Duodenal mucosa (tissue), 2 donors: ENCODE measurements around the gene TRPV4.

Experiments used
- H3K27ac ChIP-seq: one replicate; pipeline ENCODE4 v1.7.0; 2013; ENCODE audit warnings: low read depth, low read length
- H3K27me3 ChIP-seq, 2 donors: one replicate each; pipeline ENCODE4 v1.7.0; 2013; ENCODE audit warnings: low read length in 2 of 2, control low read depth in 1 of 2; ENCODE audit not compliant: insufficient read depth in 2 of 2, control insufficient read depth in 1 of 2
- H3K36me3 ChIP-seq, 2 donors: one replicate each; pipeline ENCODE4 v1.7.0; 2013; ENCODE audit warnings: low read length in 2 of 2, control low read depth in 1 of 2; ENCODE audit not compliant: insufficient read depth in 2 of 2, control insufficient read depth in 1 of 2
- H3K4me1 ChIP-seq, 2 donors: one replicate each; pipeline ENCODE4 v1.7.0; 2013; ENCODE audit warnings: low read length in 2 of 2, control low read depth in 1 of 2; ENCODE audit not compliant: insufficient read depth in 2 of 2, control insufficient read depth in 1 of 2
- H3K4me3 ChIP-seq, 2 donors: one replicate each; pipeline ENCODE4 v1.7.0; 2013; ENCODE audit warnings: low read length in 2 of 2, low read depth in 1 of 2
- H3K9ac ChIP-seq, 2 donors: one replicate each; pipeline ENCODE4 v1.7.0; 2013; ENCODE audit warnings: low read length in 2 of 2, low read depth in 1 of 2
- H3K9me3 ChIP-seq, 2 donors: one replicate each; pipeline ENCODE4 v1.7.0; 2013; ENCODE audit warnings: low read length in 2 of 2, control low read depth in 1 of 2; ENCODE audit not compliant: control insufficient read depth in 1 of 2

TRPV4 gene

GRCh38 chr12:109758426-109759420 is 74.5 kb downstream of the TRPV4 start:
- H3K9me3 ChIP-seq, result peaks cover 12 to 22% of the 10 kb centered on the region in 2 donors
- H3K4me1 ChIP-seq, result peaks cover 4 to 9% of the 10 kb centered on the region in 2 donors
- no peaks in the 10 kb centered on the region for H3K36me3 ChIP-seq
- no peak overlapping the region for H3K27ac ChIP-seq
- H3K27me3 ChIP-seq, result no peaks in the 10 kb centered on the region
- H3K4me3 ChIP-seq, result no peak overlapping the region
- no peak overlapping the region for H3K9ac ChIP-seq

DNA sequence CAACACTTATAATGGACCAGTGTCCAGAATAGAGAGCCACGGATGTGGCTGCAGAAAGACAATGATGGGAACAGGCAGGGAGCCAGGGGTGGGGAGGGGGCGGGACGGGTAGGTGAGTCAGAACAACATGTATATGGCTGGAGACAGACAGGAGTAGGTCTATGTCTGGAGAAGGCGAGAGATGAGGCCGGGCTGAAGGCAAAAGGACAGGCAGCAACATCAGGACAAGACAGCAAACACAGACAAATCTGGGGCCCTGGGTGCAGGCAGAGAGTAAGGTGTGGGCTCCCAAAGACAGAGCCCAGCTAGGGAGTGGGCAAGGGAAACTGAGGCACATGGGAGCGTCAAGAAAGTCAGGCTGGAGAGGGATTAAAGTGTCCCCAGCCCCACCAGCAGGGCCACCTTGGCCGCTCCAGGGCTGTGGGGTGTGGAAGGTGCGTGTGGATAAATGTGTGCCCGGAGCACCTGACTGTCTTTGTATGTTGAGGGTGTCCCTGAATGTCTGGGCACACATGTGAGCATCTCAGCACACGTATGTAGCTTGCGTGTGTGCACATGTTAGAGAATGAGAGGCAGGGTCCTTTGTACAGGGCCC is 75.4 kb downstream of the TRPV4 start:
- Histone ChIP-seq H3K27me3 (no peaks in the 10 kb centered on the region), H3K36me3 (no peaks in the 10 kb centered on the region), H3K4me1 (peaks cover 5 to 9% of the 10 kb centered on the region in 2 donors), H3K9ac (no peak overlapping the region), H3K9me3 (peaks cover 6 to 15% of the 10 kb centered on the region in 2 donors), H3K27ac (no peak overlapping the region), H3K4me3 (no peak overlapping the region)

GRCh38 chr12:109756457-109756856 is 76.7 kb downstream of the TRPV4 start:
- Histone ChIP-seq H3K9me3 (peaks cover 6 to 15% of the 10 kb centered on the region in 2 donors), H3K9ac (no peak overlapping the region), H3K4me1 (peaks cover 18 to 22% of the 10 kb centered on the region in 2 donors), H3K4me3 (no peak overlapping the region), H3K27ac (no peak overlapping the region), H3K36me3 (no peaks in the 10 kb centered on the region), H3K27me3 (no peaks in the 10 kb centered on the region)

- H3K9me3 ChIP-seq, result peaks cover 6 to 15% of the 10 kb centered on the region in 2 donors
- H3K9ac ChIP-seq, result no peak overlapping the region
- peaks cover 13 to 15% of the 10 kb centered on the region in 2 donors for H3K4me1 ChIP-seq
- H3K4me3 ChIP-seq, result no peak overlapping the region
- no peaks in the 10 kb centered on the region for H3K36me3 ChIP-seq
- H3K27ac ChIP-seq, result no peak overlapping the region
- no peaks in the 10 kb centered on the region for H3K27me3 ChIP-seq
These were observed 79.2 kb downstream of the TRPV4 start for GRCh38 chr12:109753959-109754358.

DNA sequence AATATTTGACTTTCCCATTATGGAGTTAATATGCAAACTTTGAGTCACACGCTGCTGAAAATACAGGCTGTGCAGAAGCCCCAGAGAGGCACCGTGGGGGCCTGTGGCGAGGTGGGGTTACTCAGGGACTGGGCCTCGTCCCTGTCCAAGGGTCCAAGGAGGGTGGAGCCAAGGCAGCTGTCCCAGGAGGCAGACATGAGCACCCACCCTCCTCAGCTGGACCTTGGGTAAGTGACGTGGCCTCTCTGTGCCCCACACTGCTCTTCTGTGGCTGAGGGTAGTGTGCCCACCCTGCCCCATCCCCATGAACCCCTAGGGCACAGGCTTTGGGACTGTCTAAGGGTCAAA is 80.2 kb downstream of the TRPV4 start:
- H3K4me1 ChIP-seq, result peaks cover 13 to 15% of the 10 kb centered on the region in 2 donors
- no peaks in the 10 kb centered on the region for H3K36me3 ChIP-seq
- no peak overlapping the region for H3K9ac ChIP-seq
- no peaks in the 10 kb centered on the region for H3K27me3 ChIP-seq
- no peak overlapping the region for H3K4me3 ChIP-seq
- H3K27ac ChIP-seq, result no peak overlapping the region
- H3K9me3 ChIP-seq, result peaks cover 6 to 15% of the 10 kb centered on the region in 2 donors

DNA sequence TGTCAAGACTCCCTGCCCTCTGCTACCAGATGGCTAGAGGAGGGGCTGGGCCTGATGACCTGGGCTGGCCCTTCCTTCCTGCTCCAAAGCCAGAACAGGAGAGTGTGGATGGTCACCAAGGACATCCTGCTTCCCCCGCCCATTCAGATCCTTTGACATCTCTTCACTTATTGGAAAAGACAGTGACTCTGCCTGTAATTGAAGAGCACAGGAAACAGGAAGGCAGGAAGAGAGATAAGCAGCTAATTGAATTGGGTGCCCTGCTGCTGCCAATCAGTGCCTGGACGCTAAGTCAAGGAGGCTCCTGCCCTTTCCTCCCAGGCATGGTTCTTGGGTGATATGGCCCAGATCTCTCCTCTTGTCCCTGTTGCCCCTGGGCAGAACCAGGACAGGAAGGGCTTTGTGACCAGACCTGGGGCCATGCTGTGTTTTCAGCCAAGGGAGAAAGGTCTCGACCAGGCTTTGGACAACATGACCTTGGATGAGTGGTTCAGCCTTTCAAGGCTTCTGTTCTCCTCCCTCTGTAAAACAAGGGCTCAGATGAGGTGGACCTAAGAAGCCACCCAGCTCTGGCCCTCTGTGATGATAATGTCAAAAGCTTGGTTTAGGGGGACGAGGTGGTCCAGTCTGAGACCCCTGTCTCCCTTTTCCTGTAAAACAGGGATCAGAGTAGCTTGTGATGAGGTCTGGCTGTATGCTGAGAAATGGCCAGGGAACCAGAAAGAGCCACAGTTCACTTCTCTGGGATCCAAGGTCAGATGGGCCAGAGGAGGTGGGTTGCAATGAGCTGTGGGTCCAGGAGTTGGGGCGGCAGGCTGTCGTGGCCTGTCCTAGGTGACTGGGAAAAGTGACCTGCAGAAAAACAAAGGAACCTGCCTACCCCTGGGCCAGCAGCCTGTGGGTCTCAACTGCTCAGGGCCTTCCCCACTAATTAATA is 80.8 kb downstream of the TRPV4 start:
- Histone ChIP-seq H3K27ac (no peak overlapping the region), H3K9ac (no peak overlapping the region), H3K9me3 (peaks cover 6 to 15% of the 10 kb centered on the region in 2 donors), H3K27me3 (no peaks in the 10 kb centered on the region), H3K4me3 (no peak overlapping the region), H3K4me1 (peaks cover 13 to 15% of the 10 kb centered on the region in 2 donors), H3K36me3 (no peaks in the 10 kb centered on the region)

DNA sequence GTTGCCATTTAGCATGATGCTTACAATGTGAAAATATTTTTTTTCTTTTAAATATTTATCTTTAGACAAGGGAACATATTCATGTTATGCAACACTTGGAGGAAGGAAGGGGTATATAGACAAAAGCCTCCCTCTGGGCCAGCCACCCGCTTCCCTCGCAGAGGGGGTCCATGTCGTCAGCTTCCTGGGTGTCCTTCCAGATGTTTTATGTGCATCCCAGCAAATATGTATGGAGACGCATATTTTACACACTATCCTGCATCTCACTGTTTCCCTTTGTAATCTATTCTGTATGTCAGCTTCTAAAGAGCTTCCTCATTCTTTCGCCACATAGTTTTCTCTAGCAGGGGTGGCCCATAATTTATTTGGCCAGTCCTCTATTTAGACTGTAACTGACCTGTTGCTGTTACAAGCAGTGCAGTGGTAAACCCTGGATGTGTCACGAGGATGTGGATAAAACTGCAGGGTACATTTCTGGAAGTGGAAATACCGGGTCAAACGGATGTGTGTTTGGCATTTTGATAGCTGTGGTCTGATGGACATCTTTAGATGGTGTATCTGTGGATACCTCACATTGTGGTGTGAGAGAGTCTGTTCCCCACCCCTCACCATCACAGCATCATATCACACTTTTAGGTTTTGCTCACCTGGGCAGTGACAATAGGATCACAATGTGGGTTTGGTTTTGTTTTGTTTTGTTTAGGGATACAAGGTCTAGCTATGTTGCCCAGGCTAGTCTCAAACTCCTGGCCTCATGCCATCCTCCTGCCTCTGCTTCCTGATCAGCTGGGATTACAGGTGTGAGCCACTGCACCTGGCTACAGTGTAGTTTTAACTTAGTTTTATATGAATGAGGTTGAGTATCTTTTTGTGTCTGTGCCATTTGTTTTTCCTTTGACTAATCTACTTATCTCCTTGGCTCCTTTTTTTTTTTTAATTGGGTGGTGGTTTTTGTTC is 87.9 kb downstream of the TRPV4 start:
- H3K9ac ChIP-seq, result no peak overlapping the region
- no peak overlapping the region for H3K27ac ChIP-seq
- H3K4me3 ChIP-seq, result no peak overlapping the region

DNA sequence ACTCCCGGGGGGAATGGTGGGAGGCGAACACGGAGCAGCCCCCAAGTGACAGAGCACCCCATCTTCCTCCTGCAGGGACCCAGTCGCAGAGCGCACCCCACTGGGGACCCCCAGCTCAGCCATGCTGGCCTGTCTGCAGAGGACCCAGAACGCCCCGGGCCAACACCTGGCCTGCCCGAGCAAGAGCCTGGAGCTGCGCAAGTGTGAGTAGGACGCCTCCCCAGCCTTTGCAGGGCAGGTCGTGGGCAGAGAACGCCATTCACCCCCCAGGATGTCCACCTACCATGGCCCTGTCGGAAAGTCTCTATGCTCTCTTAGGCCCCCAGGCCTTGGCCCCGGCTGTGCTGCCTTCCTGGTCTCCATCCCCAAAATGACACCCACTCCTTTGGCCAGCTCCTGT is 89.2 kb downstream of the TRPV4 start:
- H3K9ac ChIP-seq, result no peak overlapping the region
- H3K9me3 ChIP-seq, result no peaks in the 10 kb centered on the region
- no peaks in the 10 kb centered on the region for H3K27me3 ChIP-seq
- peaks cover 0 to 3% of the 10 kb centered on the region in 2 donors for H3K36me3 ChIP-seq
- peaks cover 37 to 40% of the 10 kb centered on the region in 2 donors for H3K4me1 ChIP-seq
- no peak overlapping the region for H3K27ac ChIP-seq
- H3K4me3 ChIP-seq, result no peak overlapping the region

More for the DNA sequence above, 87.9 kb downstream of the TRPV4 start:
- peaks cover 0 to 3% of the 10 kb centered on the region in 2 donors for H3K36me3 ChIP-seq
- H3K4me1 ChIP-seq, result peaks cover 24 to 27% of the 10 kb centered on the region in 2 donors
- H3K9me3 ChIP-seq, result no peaks in the 10 kb centered on the region
- H3K27me3 ChIP-seq, result no peaks in the 10 kb centered on the region
